Adipocyte (in vitro differentiated cells): Measurements from ENCODE around the gene KRTAP12-3.
"Not testable (repeated sequence)": the region's sequence is repeated elsewhere in the genome, so short reads cannot be mapped to it uniquely, and the experiment has no call there.

Experiments used
- DNase-seq: peaks from one replicate; pipeline ENCODE4 v3.0.0-alpha.2; 2015; ENCODE audit warnings: low read depth
- H3K27me3 ChIP-seq: replicated peaks from 2 replicates; pipeline ENCODE4 v1.7.0; 2013; ENCODE audit warnings: mild to moderate bottlenecking, low read length, moderate library complexity; ENCODE audit not compliant: control insufficient read depth, insufficient read depth
- H3K36me3 ChIP-seq: 2 replicates; pipeline ENCODE4 v1.7.0; 2013; ENCODE audit warnings: low read length, mild to moderate bottlenecking, moderate library complexity; ENCODE audit not compliant: control insufficient read depth, insufficient read depth, severe bottlenecking
- H3K4me1 ChIP-seq: 2 replicates; pipeline ENCODE4 v1.7.0; 2013; ENCODE audit warnings: mild to moderate bottlenecking, low read length, moderate library complexity; ENCODE audit not compliant: control insufficient read depth, insufficient read depth
- H3K4me3 ChIP-seq: 2 replicates; pipeline ENCODE4 v1.7.0; 2013; ENCODE audit warnings: mild to moderate bottlenecking, low read length, moderate library complexity
- H3K9ac ChIP-seq: 2 replicates; pipeline ENCODE4 v1.7.0; 2013; ENCODE audit warnings: mild to moderate bottlenecking, low read length, moderate library complexity
- H3K9me3 ChIP-seq: 2 replicates; pipeline ENCODE4 v1.7.0; 2013; ENCODE audit warnings: mild to moderate bottlenecking, low read length, moderate library complexity; ENCODE audit not compliant: control insufficient read depth

The KRTAP12-3 gene

DNA sequence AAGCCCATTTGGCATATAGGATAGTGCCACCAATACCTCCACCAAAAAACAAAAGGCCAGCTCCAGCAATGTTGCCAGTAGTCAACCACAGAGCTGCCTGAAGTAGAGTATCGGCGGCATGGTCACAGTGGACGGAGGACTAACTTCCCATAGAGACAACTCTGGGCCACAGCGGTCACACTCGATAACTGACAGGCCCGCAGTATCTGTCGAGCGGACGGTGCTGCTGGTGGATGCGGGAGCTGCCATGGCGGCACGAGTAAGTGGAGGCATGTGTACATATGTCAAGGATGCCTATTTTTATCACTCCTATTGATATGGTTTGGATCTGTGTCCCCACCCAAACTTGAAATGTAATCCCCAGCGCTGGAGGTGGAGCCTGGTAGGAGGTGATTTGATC, 20.1 kb downstream of the KRTAP12-3 start:
- H3K4me3 ChIP-seq: no peak overlapping the region
- no peaks in the 10 kb centered on the region for H3K4me1 ChIP-seq
- H3K9me3 ChIP-seq: peaks cover 11% of the 10 kb centered on the region
- H3K27me3 ChIP-seq: peaks cover 12% of the 10 kb centered on the region
- DNase-seq: no peak
- no peak overlapping the region for H3K9ac ChIP-seq
- no peaks in the 10 kb centered on the region for H3K36me3 ChIP-seq

DNA sequence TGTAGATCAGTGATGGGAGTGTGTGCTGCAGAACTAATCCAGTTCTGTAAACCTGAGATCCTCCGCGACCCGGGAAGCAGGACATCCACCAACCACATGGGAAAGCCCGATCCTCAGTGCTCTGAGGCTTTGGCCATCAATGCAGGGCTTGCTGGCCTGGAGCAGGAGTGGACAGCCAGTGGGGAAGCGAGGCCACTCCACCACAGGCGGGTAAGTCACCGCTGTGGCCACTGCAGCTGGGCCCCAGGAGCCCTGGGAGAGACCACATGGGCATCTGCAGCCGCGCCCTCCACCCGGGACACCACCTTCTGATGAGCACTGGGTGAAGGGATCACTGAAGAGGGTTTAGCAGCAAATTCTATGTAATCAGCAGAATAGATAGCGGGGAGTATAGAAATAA, 23.4 kb downstream of the KRTAP12-3 start:
- no peak for DNase-seq
- H3K4me1 ChIP-seq: no peaks in the 10 kb centered on the region
- no peaks in the 10 kb centered on the region for H3K36me3 ChIP-seq
- no peak overlapping the region for H3K9ac ChIP-seq
- peaks cover 20% of the 10 kb centered on the region for H3K27me3 ChIP-seq
- no peaks in the 10 kb centered on the region for H3K9me3 ChIP-seq
- H3K4me3 ChIP-seq: no peak overlapping the region

DNA sequence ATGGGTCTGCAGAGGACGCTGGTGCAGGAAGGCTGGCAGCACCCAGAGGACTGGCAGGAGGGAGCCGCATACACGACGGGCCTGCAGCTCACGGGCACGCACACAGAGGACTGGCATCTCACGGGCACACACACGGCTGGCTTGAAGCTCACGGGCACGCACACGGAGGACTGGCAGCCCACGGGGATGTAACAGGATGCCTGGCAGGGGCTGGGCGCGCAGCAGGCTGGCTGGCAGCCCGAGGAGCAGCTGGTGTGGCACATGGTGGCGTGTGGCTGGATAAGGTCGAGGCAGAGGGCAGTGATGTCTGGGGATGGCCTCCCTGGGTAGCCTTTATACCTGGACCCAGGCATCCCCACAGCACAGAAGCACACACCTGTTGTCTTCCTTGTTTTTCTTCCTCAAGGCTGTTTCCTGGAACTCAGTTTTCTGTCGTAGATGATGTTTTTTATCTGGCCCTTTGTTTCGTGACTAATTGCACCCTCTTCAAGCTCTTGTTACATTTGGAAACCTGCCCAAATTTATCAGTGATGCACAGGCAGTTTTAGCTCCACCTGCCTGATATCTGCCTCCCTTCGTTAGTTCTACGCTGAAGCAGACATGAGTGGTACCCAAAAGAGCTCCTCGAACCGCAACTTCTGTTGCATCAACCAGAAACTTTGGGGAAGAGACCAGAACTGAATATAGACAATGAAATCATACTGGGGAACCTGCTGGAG, 24.3 kb downstream of the KRTAP12-3 start, which contains the start of gene KRTAP12-1:
Gene KRTAP12-1, minus strand, starts transcription at position 303 of the 719 bp plus-strand sequence. Its CDS starts 40 bp downstream, at position 263.
- no peak for DNase-seq
- Histone ChIP-seq H3K9ac (no peak within 1 kb of the TSS), H3K27me3 (peaks cover 16% of the 10 kb centered on the region), H3K4me1 (no peaks in the 10 kb centered on the region), H3K36me3 (no peaks in the 10 kb centered on the region), H3K4me3 (no peak within 1 kb of the TSS), H3K9me3 (no peaks in the 10 kb centered on the region)

DNA sequence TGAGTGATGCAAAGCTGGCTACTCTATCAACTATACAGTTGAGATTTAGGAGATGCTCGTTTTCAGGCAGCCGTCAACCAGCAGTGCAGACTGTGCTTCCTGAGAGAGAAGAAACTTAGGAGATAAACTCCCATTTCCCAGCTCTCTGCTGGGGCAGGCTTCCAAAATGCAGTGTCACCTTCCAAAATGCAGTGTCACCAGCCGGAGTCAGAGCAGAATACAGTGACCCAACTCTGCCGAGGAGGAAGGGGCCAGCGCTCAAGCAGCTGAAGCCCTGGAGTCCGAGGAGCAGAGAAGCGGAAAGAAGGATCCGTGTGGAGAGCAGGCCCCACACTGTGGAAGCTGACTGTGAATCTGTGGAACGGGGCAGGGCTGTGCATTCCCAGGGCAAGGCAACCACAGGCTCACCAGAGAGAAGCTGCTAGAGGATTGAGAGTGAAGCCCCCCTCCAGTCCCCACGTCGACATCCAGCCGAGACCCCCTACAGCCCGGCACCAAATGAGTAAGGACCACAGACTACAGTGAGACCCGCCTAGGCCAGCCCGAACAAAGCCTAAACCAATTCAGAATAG, 24.9 kb downstream of the KRTAP12-3 start:
- DNase-seq: no peak
- Histone ChIP-seq H3K9ac (no peak overlapping the region), H3K4me1 (no peaks in the 10 kb centered on the region), H3K4me3 (no peak overlapping the region), H3K27me3 (peaks cover 15% of the 10 kb centered on the region), H3K36me3 (no peaks in the 10 kb centered on the region), H3K9me3 (no peaks in the 10 kb centered on the region)

DNA sequence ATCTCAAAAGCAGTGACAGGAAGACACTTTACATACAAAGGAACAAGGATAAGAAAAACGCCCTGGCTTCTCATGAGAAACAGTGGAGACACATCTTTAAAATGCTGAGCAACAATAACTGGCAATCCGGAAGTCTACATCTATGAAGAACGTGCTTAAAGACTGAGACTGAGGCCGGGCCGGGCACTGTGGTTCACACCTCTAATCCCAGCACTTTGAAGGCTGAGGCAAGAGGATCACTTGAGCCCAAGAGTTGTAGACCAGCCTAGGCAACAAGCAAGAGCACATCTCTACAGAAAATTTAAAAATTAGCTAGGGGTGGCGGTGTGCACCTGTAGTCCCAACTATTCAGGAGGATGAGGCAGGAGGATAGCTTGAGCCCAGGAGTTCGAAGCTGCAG, 26.3 kb downstream of the KRTAP12-3 start:
- Histone ChIP-seq H3K36me3 (no peaks in the 10 kb centered on the region), H3K27me3 (peaks cover 21% of the 10 kb centered on the region), H3K9ac (no peak overlapping the region), H3K9me3 (no peaks in the 10 kb centered on the region), H3K4me3 (no peak overlapping the region), H3K4me1 (no peaks in the 10 kb centered on the region)
- no peak for DNase-seq

DNA sequence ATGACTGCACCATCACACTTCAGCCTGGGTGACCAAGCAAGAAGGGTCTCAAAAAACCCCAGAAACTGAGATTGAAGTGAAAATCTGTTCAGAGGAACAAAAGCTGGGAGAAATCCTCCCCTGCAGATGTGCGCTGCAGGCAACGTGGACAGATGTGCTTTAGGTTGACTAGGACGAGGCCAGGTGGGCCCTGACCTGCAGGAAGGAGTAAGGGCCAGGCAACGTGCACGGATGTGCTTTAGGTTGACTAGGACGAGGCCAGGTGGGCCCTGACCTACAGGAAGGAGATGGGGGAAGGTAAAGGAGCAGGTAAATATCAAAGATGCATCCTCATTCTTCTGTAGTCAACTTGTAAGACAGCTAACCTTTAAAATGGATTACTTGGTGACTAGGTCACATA, 26.8 kb downstream of the KRTAP12-3 start:
- H3K4me3 ChIP-seq: no peak overlapping the region
- H3K4me1 ChIP-seq: no peaks in the 10 kb centered on the region
- H3K36me3 ChIP-seq: no peaks in the 10 kb centered on the region
- no peak overlapping the region for H3K9ac ChIP-seq
- H3K9me3 ChIP-seq: no peaks in the 10 kb centered on the region
- H3K27me3 ChIP-seq: peaks cover 21% of the 10 kb centered on the region
- DNase-seq: no peak

DNA sequence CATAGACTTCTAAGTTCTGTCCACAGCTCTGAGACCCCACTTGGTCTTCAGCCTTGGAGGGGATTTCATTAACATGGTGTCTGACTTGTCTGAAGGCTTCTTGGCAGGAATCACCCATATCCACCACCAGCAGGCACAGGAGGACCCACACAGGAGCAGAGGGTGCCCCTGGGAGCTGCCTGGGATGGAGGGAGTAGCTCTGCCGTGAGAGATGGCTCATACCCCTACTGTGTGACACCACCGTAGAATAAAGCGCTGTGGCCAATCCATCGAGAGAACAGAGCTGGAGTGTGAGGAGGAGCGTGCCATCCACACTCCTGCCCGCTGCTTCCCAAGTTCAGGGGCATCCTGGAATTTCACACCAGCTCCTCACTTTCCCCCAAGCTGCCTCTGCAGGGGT, 27.3 kb downstream of the KRTAP12-3 start:
- not testable (repeated sequence) for H3K36me3 ChIP-seq, H3K4me1 ChIP-seq, H3K9me3 ChIP-seq, H3K9ac ChIP-seq, DNase-seq, H3K4me3 ChIP-seq
- H3K27me3 ChIP-seq: peaks cover 21% of the 10 kb centered on the region

DNA sequence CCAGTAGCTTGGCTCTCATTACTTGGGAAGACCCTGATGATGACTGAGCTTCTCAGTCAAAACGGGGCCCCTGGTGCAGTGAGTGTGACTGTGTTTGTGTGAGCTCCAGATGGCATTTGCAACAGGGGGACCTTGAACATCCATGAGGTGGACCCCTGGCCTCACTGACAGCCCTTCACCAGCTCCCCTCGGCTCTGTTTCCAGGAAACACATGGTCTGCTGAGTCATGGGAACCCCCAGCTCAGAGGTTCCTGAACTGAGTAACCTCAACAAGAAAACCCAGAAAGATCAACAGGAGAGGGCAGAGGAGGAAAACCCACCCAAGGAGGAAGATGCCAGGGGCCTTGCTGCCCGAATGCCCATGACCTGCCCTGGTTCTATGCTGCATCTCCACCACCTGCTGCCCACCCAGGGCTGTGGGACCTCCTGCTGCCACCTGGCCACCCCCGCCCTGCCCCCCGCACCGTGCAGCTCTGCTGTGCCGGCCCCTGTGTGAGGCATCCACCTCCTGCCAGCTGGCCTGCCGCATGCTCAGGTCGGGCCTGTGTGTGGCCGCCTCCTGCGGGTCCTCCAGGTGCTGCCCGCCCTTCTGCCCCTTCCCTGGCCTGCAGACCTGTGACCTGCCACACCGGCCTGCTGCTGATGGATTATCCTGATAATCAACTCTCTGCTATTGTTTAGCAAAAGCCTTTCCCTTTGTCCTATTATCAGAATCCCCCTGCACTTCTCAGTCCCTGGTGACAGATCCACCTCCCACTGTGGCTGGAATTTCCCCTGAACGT, 28.5 kb downstream of the KRTAP12-3 start:
- DNase-seq: no peak
- Histone ChIP-seq H3K36me3 (no peaks in the 10 kb centered on the region), H3K27me3 (peaks cover 23% of the 10 kb centered on the region)

DNA sequence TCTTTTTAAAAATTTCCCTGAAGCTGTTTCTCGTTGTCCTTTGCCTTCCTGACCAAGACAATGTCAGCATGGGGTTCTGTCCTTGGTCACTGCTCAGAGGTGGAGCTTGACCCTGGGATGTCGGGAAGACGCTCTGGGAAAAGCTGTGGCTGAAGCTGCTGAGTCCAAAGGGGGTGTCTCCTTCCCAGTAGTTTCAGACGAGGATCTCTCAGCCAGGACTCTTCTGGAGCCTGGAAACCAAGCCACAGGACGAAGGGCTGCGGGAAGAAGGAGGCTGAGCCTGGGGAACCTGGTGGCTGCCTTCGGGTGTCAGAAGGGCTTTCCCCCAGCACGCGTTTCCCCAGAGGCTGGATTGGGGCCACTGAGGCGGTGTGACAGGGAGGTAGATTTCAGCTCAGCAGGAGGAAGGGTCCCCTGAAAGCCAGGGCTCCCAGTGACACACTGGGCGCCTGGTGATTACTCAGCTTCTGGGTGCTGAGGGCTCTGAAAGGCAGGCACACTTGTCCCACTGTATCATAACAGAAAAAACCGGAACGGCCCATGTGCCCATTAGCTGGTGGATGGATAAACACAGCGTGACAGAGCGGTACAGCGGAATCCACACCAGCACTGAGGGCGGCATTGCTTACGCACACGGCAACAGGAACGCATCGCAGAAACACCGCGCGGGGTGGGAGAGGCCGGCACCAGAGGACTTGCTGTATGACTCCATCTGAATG, 29.3 kb downstream of the KRTAP12-3 start:
- Histone ChIP-seq H3K4me3 (no peak overlapping the region), H3K36me3 (no peaks in the 10 kb centered on the region), H3K9ac (no peak overlapping the region), H3K9me3 (peaks cover 2% of the 10 kb centered on the region), H3K4me1 (no peaks in the 10 kb centered on the region), H3K27me3 (peaks cover 24% of the 10 kb centered on the region)
- no peak for DNase-seq

More for the DNA sequence above, 28.5 kb downstream of the KRTAP12-3 start:
- H3K9me3 ChIP-seq: no peaks in the 10 kb centered on the region
- H3K4me1 ChIP-seq: no peaks in the 10 kb centered on the region
- no peak overlapping the region for H3K9ac ChIP-seq
- no peak overlapping the region for H3K4me3 ChIP-seq

DNA sequence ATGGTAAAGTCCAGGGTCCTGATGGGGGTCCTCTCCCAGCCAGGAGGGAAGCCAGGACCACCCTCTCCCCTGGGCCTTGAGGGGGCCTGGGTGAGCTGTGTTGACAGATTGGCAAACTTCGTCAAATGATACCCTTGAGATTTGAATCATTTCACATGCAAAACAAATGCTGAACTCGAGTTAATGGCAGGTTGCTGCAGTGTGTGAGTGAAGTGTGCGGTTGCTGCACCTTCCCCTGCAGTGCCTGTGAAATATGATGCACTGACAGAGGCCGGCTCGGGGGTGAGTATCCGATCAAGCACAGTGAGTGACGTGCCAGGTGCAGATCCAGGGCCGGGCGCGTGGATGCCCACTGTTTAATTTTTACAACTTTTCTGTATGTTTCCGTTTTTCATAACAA, 29.9 kb downstream of the KRTAP12-3 start:
- H3K4me1 ChIP-seq: no peaks in the 10 kb centered on the region
- no peak overlapping the region for H3K9ac ChIP-seq
- H3K27me3 ChIP-seq: peaks cover 24% of the 10 kb centered on the region
- DNase-seq: no peak
- H3K36me3 ChIP-seq: no peaks in the 10 kb centered on the region
- H3K4me3 ChIP-seq: no peak overlapping the region
- peaks cover 9% of the 10 kb centered on the region for H3K9me3 ChIP-seq

DNA sequence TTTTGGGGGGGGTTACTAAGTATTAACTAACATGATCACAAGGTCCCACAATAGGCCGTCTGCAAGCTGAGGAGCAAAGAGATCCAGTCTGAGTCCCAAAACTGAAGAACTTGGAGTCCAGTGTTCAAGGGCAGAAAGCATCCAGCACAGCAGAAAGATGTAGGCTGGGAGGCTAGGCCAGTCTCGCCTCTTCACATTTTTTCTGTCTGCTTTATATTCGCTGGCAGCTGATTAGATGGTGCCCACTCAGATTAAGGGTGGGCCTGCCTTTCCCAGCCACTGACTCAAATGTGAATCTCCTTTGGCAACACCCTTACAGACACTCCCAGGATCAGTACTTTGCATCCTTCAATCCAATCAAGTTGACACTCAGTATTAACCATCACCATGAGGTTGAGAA, 32.0 kb downstream of the KRTAP12-3 start:
- peaks cover 25% of the 10 kb centered on the region for H3K9me3 ChIP-seq
- not testable (repeated sequence) for H3K4me1 ChIP-seq, DNase-seq, H3K4me3 ChIP-seq, H3K9ac ChIP-seq, H3K36me3 ChIP-seq
- peaks cover 14% of the 10 kb centered on the region for H3K27me3 ChIP-seq
